AG10803 (cell line): ENCODE results near the gene GTPBP3.

ENCODE experiments used
- DNase-seq: peaks from one replicate; pipeline ENCODE4 v3.0.0; 2010; ENCODE audit warnings: low read depth
- H3K4me3 ChIP-seq: 2 replicates; pipeline ENCODE4 v1.5.1; 2011; ENCODE audit warnings: mild to moderate bottlenecking, low read length, control low read depth
- TF ChIP-seq, protein P1 (sequence below): conservative IDR thresholded peaks from 2 replicates; pipeline ENCODE4 v1.5.1; 2011; ENCODE audit warnings: mild to moderate bottlenecking, low read length, control low read depth, inconsistent platforms

The GTPBP3 gene

DNA sequence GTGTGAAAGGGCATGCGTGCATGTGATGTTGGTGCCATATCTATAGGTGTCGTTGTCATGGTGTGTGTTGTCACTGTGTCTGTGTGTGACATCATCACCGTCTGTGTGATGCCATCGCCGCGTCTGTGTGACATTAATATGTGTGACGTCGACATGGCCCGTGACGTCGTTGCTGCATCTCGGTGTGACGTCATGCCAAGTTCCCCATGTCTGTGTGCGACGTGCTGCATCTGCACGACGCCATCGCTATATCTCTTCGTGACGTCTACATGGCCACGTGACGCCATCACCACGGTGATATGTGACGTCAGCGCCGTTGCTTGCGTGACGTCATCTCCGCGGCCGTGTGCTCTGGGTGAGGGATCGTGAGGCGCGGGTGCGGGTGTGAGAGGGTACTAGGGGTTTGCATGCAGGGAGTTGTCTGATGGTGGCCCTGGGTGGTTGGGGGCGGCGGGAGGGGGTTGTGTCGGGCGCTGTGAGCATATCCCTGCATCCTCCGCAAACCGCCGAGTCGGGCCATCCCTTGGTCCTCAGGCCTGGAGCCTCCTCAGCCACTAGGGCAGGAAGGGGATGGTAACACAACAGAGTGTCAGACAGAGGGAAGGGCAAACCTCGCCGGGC lies 14.6 kb downstream of the GTPBP3 start:
- DNase-seq: no peak
- TF ChIP-seq, protein P1, sequence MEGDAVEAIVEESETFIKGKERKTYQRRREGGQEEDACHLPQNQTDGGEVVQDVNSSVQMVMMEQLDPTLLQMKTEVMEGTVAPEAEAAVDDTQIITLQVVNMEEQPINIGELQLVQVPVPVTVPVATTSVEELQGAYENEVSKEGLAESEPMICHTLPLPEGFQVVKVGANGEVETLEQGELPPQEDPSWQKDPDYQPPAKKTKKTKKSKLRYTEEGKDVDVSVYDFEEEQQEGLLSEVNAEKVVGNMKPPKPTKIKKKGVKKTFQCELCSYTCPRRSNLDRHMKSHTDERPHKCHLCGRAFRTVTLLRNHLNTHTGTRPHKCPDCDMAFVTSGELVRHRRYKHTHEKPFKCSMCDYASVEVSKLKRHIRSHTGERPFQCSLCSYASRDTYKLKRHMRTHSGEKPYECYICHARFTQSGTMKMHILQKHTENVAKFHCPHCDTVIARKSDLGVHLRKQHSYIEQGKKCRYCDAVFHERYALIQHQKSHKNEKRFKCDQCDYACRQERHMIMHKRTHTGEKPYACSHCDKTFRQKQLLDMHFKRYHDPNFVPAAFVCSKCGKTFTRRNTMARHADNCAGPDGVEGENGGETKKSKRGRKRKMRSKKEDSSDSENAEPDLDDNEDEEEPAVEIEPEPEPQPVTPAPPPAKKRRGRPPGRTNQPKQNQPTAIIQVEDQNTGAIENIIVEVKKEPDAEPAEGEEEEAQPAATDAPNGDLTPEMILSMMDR: no peak
- no peak overlapping the region for H3K4me3 ChIP-seq

DNA sequence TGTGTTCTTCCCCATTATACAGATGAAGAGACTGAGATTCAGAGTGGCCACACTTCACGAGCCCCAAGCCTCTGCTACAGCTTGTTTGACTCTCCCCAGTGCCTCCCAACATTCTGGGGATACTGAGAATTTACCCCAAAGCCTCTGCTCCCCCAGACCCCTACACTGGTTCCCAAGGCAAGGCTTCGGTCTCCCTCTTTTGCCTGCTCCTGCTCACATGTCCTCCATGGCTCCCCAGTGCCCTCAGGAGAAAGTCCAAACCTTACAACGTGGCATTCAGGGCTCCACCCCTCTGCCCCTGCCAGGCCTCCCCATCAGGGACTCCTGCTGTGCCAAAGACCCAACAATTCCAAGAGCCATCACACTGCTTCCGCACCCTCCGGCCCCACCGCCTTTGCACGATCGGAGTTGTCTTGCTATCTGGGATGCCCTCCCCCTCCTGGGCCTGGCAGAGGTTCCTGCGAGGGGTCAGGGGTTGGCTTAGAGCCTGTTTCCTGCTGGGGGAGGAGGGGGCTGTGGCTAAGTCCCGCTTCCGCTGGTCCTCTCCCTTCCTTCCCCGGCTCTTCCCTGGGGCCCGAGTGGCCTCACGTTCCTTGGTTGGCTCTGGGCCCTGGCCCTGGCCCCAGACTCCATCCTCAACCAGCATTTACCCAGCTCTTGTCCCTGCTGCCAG lies 15.4 kb downstream of the GTPBP3 start:
- H3K4me3 ChIP-seq: no peak overlapping the region
- DNase-seq: no peak
- TF ChIP-seq, protein P1: no peak

DNA sequence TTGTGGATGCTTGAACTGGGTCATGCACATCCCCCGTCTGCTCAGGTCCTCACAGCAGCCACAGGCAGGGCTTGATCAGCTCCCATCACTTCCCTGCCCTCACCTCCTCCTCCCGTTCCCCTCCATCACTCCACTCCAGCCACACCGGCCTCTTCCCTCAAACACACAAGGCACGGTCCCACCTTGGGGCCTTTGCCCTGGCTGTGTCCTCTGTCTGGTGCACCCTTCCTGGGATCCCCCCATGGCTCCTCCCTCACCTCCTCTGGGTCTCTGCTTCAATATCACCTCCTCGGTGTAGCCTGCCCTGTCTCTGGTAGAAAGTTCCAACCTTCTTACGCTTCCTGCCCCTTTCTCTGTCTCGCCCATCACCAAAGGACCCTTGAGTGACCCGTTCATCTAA lies 16.0 kb downstream of the GTPBP3 start:
- TF ChIP-seq, protein P1: no peak
- no peak for DNase-seq
- H3K4me3 ChIP-seq: no peak overlapping the region

DNA sequence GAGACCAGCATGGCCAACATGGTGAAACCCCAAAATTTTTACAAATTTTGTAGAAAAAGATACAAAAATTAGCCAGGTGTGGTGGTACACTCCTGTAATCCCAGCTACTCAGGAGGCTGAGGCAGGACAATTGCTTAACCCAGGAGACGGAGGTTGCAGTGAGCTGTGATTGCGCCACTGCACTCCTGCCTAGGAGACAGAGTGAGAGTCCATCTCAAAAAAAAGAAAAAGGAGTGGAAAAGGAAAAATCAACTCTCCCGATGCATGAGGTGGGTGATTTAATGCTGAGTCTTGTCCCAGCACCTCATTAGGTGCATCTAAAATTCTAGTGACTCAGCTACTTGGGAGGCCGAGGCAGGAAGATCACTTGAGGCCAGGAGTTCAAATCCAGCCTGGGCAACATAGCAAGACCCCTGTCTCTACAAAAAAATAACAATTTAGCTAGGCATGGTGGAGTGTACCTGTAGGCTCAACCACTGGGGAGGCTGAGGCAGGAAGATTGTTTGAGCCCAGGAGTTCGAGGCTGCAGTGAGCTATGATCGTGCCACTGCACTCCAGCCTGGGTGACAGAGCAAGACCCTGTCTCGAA lies 19.8 kb downstream of the GTPBP3 start:
- TF ChIP-seq, protein P1: no peak
- no peak overlapping the region for H3K4me3 ChIP-seq
- DNase-seq: no peak

DNA sequence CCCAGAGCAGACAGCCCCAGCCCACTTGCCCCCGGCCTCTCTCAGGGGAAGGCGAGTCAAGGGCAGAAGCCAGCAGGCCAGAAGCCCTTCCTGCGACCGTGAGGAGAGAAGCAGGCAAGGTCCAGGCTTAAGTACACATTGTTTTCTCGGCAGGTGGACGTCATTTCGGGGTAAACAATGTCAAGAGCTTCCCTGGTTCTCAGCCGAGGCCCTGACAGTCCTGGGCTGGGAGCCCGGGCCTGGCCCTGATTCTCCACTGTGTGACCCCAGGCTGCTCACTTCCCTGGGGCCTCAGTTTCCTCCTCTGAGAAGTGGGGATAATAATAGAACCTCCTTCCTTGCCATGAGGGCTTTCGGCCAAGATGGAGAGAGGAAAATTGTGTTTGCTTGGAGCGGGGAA lies 20.4 kb downstream of the GTPBP3 start:
- TF ChIP-seq, protein P1: no peak
- no peak for DNase-seq
- H3K4me3 ChIP-seq: no peak overlapping the region

DNA sequence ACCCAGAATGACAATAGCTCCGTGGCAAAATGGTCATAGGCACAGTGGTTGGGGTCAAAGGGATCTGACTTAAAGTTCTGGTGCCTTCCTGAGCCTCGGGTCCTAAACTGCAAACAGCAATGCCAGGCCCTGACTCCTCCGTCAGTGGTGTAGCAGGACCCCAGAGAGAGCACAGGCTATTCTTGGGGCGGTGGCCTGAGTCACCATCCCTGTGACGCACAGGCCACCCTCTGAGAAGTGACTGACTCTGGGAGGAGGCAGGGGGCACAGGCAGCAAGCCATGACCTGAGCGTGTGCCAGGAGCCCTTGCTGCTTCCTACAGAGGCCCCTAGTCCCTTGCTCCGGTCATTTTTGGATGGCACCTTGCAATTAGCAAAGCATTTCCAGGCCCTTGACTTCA lies 21.0 kb downstream of the GTPBP3 start:
- TF ChIP-seq, protein P1: no peak
- no peak overlapping the region for H3K4me3 ChIP-seq
- DNase-seq: no peak
